Glomerular visceral epithelial cell (primary cell): Measurements from ENCODE around the gene ACP2.
"Not testable (repeated sequence)": the region's sequence is repeated elsewhere in the genome, so short reads cannot be mapped to it uniquely, and the experiment has no call there.

Experiments used
- DNase-seq: peaks from one replicate; pipeline ENCODE4 v3.0.0-alpha.2; 2016; ENCODE audit errors: extremely low spot score

ACP2 gene

DNA sequence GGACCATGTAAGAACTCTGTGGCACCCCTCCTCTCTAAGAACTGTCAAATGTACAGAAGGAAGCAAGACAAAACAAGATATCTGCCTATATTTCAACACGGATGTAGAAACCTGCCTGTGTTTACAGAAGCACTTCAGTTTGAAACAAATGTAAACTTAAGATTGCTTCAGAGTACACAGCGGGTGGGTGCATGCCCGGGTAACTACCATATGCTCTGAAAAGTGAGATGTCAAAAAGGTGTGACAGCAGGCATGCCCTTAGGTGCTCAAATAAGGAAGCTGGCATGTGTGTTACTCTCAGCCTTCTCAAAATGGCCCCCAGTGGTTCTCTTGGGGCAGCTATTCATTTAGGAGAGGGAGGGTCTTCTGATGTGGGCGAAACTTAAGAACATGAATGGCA lies 5.2 kb downstream of the ACP2 start:
- DNase-seq, result no peak

DNA sequence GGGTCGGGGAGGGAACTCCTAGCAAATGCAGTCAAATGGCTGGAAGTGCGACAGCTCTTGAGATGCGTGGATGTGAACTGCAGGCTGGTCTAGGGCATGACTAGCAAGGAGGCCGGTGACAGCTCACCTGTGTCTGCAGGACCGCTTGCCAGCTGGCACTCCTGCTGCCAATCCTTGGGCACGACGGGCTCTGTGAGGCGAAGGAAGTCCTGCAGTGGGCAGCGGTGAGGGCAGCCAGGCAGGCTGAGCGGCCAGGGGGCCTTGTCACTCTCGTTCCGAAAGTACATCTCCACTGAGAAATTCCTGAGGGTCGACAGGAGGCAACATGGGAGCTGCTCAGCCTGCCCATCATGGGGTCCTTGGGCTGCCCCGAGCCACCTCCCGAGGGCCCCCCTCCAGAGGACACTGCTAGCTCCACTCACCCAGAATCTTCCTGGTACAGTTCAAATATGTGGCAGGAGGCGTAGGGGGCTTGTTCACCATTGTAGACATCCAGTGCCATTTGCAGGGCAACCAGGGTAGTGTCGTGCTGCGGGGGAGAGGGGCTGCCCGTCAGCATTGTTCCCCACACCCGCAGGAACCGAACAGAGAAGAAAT lies 5.9 kb downstream of the ACP2 start:
- DNase-seq, result no peak

GRCh38 chr11:47241841-47242301 lies 6.7 kb downstream of the ACP2 start:
- DNase-seq, result no peak

GRCh38 chr11:47239852-47240251 lies 8.8 kb downstream of the ACP2 start:
- no peak for DNase-seq

DNA sequence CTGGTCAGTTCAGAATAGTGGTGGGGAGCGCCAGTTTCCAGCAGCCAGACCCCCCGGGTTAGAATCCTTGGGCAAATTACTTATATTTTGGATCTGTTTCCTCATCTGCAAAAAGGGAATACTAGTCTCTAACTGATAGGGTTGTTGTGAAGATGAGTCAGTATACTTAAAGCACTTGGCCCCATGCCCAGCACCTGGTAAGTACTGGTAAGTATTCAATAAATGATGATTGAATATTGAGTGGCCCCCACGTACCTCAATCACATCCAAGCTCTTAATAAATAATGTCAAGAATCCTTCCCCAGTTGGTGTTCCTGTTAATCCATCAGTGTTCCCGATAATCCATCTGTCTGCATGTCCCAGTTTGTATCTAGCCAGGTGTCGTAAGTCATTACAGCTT lies 12.1 kb downstream of the ACP2 start:
- DNase-seq, result no peak

DNA sequence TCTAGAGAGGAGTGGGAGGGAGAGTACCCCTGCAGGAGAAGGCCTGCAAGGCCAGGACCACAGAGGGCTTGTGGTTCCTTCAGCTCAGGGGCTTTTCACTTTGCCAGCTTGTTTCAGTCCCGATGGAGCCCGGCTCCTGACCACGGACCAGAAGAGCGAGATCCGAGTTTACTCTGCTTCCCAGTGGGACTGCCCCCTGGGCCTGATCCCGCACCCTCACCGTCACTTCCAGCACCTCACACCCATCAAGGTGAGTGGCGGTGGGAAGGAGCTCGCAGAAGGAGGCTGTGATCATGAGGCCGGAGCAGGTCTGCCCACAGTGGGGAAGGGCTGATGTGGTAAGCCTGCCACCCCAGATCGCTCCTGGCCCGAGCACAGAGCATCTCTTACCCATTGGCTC lies 13.5 kb downstream of the ACP2 start:
- DNase-seq, result no peak

DNA sequence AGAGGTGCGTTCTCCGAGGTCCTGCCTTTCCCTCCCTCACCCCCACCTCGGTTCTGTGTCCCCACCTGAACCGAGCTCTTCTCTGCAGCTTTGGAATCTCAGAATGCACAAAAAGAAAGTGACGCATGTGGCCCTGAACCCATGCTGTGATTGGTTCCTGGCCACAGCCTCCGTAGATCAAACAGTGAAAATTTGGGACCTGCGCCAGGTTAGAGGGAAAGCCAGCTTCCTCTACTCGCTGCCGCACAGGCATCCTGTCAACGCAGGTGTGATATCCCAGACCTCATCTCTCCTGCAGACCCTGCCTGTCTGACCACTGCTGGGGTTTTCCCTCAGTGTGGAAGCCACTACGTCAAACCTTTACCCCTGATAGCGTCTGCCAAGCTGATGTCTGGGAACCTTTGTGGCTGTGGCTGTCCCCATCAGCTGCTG lies 13.9 kb downstream of the ACP2 start:
- no peak for DNase-seq

GRCh38 chr11:47233989-47234668 lies 14.5 kb downstream of the ACP2 start:
- no peak for DNase-seq

DNA sequence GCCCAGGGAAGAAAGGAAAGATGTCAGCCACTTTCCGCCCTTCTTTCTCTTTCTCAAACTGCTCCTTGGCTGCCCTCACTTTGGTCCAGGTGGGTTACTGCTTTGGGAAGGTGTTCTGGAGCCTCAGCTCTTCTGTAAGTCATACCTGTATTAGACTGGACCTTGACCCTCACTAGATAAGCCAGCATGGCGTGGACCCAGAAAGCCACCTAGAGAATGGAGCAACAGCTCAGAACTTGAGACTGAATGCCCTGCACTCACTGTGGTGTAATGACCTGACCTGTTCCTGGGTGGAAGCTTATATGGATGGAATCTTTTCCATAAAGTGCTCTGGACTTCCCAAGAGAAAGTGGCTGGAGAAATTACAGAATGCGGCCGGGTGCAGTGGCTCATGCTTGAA lies 15.6 kb downstream of the ACP2 start:
- DNase-seq, result no peak

DNA sequence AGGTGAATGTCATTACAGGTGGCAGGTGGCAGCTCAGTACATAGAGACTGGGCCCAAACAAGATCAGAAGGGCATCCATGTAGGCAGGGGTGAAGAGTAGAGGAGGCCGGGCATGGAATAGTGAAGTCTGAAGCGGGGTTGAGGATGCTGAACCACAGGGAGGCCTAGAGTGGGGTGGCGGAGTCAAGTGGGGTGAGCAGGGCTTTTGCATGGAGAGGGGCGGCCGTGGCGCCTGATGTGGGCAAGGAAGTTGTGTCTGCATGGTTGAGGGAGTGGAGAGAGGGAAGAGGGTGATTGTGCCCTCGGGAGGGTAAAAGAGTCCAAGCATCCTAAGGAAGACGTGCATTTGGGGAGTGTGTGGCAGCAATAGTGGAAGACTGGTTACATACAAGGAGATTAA lies 19.5 kb downstream of the ACP2 start:
- no peak for DNase-seq

- no peak for DNase-seq
Measured at GRCh38 chr11:47225552-47226400, 22.8 kb downstream of the ACP2 start.

GRCh38 chr11:47222696-47223095 lies 25.9 kb downstream of the ACP2 start:
- no peak for DNase-seq

DNA sequence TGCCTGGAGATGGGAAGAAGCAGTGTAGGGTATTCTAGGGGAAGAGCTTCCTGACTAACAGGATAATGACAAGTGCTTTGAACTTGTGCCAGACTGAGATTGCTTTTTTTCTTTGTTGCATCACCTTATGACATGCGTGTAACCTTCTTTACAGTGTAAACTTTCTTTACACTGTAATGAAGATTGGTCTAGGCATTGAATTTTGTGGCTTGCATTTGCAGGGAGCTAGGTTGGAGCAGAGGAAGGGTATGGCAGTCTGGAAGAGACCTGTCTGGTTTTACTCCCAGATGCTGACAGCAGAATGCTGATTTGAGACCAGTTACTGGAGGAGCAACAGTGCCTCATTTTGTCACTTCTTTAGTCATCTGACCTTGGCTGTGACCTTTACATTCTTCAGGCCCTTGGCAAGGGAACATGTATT lies 28.2 kb downstream of the ACP2 start:
- DNase-seq, result peak; percentile 54

GRCh38 chr11:47216121-47216798 lies 32.4 kb downstream of the ACP2 start:
- DNase-seq, result peak; percentile 80

- DNase-seq, result no peak
Measured at GRCh38 chr11:47215366-47215910, 33.2 kb downstream of the ACP2 start.

DNA sequence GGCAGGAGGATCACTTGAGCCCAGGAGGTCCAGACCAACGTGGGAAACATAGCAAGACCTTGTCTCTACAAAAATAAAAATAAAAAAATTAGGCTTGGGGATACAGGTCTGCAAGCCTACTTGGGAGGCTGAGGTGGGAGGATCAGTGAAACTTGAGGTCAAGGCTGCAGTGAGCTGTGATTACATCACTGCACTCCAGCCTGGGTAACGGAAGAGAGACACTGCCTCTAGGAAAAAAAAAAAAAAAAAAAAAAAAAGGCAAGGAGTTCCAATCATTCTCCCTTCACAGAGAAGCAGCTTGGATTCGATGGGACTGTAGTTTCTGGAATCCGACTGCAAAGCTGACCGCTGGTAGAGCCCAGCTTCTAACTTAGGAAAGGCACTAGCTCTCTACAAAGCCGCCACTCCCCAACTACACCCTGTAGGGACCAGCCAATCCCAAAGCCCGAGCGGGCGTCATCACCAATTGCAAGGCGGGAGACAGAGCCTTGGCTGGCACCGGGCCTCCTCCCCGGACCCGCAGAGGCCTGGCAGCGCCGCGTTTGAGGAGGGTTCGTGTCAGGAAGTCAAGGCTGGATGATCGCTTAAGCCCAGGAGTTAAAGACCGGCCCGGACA lies 34.6 kb downstream of the ACP2 start:
- peak; percentile 92 for DNase-seq

- no peak for DNase-seq
Measured at GRCh38 chr11:47212938-47213337, 35.7 kb downstream of the ACP2 start.

GRCh38 chr11:47208628-47209027 lies 40.0 kb downstream of the ACP2 start:
- no peak for DNase-seq

- DNase-seq, result not testable (repeated sequence)
Measured at GRCh38 chr11:47208008-47208552, 40.5 kb downstream of the ACP2 start.

DNA sequence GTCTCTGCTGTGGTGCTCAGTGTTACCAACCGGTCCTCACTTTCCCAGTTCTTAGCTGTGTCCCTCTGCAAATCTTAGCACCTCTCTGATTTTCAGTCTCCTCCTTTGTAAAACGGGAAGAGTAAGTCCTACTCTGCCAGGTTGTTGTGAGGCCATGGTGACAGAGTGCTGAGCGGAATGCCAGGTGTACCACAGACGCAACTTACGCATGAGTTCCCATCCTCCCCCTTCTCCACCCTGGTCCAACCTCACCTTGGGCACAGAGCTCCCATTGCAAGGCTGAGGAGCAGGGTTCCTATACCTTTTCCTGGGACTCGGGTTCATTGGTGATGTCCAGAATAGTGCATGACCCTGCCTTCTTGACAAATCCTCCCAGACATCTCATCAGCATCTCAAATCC lies 41.2 kb downstream of the ACP2 start:
- no peak for DNase-seq

- DNase-seq, result not testable (repeated sequence)
Measured at GRCh38 chr11:47206577-47206976, 42.0 kb downstream of the ACP2 start.
